ENCODE results near the gene NOXA1.

Gene NOXA1

GRCh38 chr9:137456061-137456863, 33.1 kb downstream of the NOXA1 start:
- Mint-ChIP-seq H3K4me1 (ENCODE audit: low read depth) (peaks cover 26% of the 10 kb centered on the region), H3K27me3 (no peaks in the 10 kb centered on the region), H3K9me3 (ENCODE audit: low read depth) (no peaks in the 10 kb centered on the region), H3K4me3 (peak overlapping the region; percentile 56), H3K36me3 (no peaks in the 10 kb centered on the region), H3K27ac (no peak overlapping the region)

DNA sequence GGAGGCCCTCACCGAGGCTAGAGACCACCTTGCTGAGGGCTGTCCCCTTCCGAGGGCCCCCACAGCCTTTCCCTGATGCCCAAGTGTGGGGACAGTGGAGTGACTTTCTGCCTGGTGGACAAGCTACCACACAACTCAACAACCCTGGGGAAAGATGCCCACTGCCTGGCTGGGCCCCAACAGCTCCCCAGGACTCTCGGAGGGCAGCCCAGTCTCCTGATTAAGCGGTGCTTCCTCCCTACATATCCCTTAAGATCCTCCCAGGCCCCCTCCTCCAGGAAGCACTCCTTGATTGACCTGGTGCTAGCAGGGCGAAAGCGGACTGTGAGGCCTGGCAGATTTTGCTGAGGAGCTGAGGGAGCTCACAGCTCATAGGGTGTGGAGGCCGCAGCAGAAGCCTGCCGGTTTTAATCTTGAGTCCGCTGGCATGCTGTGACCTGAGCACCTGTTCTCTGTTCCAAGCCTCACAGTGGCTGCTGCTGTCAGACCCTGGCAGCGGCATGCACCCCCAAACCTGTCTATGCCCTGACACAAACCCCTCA, 33.7 kb downstream of the NOXA1 start:
- H3K4me1 Mint-ChIP-seq (ENCODE audit: low read depth) = peaks cover 26% of the 10 kb centered on the region

DNA sequence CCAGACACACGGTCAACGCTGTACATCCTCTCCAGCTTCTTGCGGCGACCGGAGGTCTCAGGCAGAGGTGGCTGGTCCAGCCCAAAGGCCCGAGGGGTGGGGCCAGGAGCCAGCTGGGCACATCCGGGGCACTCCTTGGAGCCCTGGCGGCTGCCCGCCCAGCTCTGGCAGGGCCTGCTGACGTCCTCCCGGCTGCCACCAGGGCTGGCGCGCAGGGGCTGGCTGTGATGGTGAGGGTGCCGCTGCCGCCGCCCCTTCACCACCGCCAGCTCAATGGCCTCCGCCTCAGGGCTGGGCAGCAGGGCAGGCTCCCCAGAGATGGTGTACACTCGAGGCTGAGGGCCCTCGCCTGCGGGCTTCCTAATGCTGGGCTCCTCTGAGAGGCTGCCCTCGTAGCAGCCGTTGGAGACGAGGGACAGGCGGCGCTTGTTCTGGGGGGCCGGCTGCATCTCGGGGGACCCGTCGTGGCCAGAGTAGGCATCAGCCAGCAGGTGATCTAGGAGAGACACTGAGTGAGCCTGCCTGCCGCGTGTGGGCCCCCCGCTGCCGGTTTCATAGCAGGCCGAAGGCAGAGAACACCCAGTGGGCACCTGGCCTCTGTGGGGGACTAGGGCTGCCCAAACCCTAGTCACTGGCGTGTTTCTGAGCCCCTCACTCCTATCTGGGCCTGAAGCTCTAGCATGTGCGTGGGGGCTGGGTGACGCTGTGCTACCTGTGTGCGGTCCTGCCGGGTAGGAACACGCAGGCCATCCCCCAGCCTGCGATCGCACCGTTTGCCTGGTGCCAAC, 34.4 kb downstream of the NOXA1 start:
- Mint-ChIP-seq H3K27ac (no peak overlapping the region), H3K4me1 (ENCODE audit: low read depth) (peaks cover 25% of the 10 kb centered on the region), H3K4me3 (peak overlapping the region; percentile 32), H3K9me3 (ENCODE audit: low read depth) (no peaks in the 10 kb centered on the region), H3K36me3 (no peaks in the 10 kb centered on the region), H3K27me3 (no peaks in the 10 kb centered on the region)

More for the DNA sequence above, 33.7 kb downstream of the NOXA1 start:
- H3K9me3 Mint-ChIP-seq (ENCODE audit: low read depth) = no peaks in the 10 kb centered on the region
- peak overlapping the region; percentile 20 for H3K4me3 Mint-ChIP-seq
- H3K27ac Mint-ChIP-seq = no peak overlapping the region
- H3K36me3 Mint-ChIP-seq = no peaks in the 10 kb centered on the region
- no peaks in the 10 kb centered on the region for H3K27me3 Mint-ChIP-seq

DNA sequence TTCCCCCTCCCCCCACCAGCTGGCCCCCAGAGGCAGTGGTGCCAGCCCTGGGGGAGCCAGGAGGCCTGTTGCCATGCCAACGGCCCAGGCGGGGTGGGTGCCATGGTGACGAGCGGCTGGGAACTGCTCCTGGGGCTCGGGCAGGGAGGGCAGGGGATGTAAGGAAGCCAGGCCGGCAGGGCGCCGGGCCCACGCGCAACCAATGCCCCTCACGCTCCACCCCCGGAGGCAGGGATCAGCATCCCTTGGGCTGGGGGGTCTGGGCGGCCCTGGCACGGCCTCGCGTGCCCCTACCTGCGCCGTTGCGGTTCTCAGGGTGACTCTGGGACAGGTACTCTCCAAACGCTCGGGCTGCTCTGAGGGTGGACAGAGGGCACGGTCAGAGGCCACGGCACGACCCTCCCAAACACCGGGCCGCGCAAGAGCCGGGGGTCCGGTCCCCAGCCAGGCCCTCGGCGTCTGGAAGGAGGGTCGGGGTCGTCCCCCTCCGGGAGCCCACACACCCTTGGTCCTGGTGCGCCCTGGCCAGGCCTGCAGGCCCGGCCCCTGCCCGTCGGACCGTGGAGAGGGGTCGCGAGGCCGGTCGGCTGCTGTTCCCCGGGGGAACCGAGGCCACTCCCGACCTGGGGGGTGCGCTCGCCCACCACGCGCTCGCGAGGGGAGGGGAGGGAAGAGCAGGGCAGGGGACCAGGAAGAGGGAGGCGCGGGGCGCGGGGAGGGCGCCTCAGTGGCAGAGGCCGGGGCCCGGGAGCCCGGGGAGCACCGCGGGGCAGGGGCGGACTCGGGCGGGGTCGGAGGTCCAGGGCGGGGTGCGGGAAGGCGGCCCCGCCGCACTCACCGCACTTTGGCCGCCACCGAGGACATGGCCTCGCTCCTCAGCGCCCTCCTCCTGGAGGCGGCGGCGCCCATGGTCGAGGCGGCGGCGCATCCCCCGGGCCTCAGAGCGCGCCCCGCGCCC, 35.3 kb downstream of the NOXA1 start:
- H3K27ac Mint-ChIP-seq = no peak overlapping the region
- H3K4me1 Mint-ChIP-seq (ENCODE audit: low read depth) = peaks cover 30% of the 10 kb centered on the region
- no peaks in the 10 kb centered on the region for H3K27me3 Mint-ChIP-seq
- no peaks in the 10 kb centered on the region for H3K9me3 Mint-ChIP-seq (ENCODE audit: low read depth)
- H3K36me3 Mint-ChIP-seq = no peaks in the 10 kb centered on the region
- no peak overlapping the region for H3K4me3 Mint-ChIP-seq

- Mint-ChIP-seq H3K27ac (peak within 1 kb of the TSS; percentile 64), H3K36me3 (no peaks in the 10 kb centered on the region), H3K4me3 (peak within 1 kb of the TSS; percentile 52), H3K9me3 (ENCODE audit: low read depth) (no peaks in the 10 kb centered on the region), H3K27me3 (no peaks in the 10 kb centered on the region), H3K4me1 (ENCODE audit: low read depth) (peaks cover 30% of the 10 kb centered on the region)
Measured at GRCh38 chr9:137459152-137459600, 36.0 kb downstream of the NOXA1 start, which contains the start of gene NSMF. TSS of gene NSMF (minus strand) at chr9:137459334. CDS start at chr9:137459102, 232 bp downstream.

DNA sequence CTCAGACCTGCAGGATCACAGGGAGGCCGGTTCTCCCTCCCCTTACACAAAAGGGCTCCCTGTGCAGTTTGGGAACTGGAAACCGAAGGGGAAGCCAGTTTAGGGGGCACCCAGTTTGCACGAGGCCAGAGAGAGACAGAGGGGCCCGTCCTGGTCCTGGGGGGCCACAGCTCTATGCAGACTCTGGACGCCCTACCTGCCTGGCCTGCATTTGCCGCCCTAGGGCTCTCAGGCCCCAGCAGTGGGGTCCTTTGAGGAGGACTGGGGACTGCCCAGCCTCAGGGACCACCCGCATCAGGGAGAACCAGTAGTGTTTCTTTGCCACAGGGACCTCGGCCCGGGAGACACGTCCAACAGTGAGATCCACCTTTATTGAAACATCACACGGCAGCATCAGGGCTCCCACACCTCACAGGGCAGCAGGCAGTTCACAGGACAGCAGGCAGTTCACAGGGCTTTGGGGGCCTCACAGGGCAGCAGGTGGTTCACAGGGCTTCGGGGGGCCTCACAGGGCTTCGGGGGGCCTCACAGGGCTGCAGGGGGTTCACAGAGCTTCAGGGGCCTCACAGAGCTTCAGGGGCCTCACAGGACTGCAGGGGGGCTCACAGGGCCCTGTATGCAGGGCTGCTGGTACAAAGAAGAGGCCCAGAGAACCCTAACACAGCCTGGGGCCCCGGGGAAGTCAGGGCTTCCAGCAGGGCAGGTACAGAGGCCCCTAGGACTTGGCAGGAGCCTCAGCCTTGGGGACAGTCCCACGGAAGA, 36.6 kb downstream of the NOXA1 start:
- Mint-ChIP-seq H3K9me3 (ENCODE audit: low read depth) (no peaks in the 10 kb centered on the region), H3K4me3 (peak overlapping the region; percentile 52), H3K27me3 (no peaks in the 10 kb centered on the region), H3K27ac (peak overlapping the region; percentile 64), H3K36me3 (no peaks in the 10 kb centered on the region), H3K4me1 (ENCODE audit: low read depth) (peaks cover 27% of the 10 kb centered on the region)

DNA sequence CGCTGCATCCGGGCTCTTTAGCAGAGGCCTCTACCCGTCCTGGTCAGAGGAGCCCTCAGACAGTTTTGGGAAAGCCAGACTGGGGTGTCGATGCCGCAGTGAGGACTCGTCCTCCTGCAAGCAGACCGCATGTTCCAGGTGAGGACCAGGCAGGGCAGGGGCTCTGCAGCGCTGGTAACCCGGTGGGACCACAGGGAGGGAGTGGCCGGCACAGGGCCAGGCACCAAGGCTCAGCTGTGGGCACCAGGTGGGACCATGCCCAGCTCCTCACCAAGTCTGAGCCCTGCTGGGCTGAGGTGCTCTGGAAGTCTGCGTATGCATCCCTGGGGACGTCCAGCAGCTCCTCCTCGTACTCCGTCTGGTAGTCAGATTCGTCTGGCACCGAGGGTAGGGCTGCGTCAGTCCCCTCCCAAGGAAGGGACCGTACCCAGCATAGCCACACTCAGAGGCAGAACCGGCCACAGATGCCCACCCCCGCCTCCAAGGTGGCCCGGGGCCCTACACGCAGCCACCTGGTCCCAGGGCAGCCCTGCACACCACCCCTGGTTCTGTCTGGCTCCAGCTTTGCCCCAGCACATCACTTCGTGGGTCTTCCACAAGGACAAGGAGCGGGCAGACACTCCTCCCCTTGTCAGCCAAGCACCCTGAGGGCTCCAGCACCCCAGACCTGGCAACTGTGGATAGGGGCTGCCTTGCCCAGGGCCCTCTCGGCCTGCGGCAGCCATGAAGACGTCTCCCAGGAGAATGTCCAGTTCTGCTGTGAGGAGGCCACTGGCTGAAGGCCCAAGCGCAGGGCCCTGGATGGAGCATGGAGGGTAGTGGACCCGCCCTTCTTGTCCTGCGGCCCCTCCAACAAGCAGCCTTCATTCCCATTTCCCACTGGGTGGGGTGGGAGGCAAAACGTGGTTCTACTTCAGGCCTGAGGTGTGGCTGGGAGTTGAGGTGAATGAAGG, 37.4 kb downstream of the NOXA1 start:
- no peaks in the 10 kb centered on the region for H3K36me3 Mint-ChIP-seq
- no peaks in the 10 kb centered on the region for H3K27me3 Mint-ChIP-seq
- H3K4me1 Mint-ChIP-seq (ENCODE audit: low read depth) = peaks cover 26% of the 10 kb centered on the region
- H3K9me3 Mint-ChIP-seq (ENCODE audit: low read depth) = no peaks in the 10 kb centered on the region
- peak overlapping the region; percentile 28 for H3K27ac Mint-ChIP-seq
- H3K4me3 Mint-ChIP-seq = peak overlapping the region; percentile 52

- H3K27me3 Mint-ChIP-seq = no peaks in the 10 kb centered on the region
- H3K27ac Mint-ChIP-seq = peak overlapping the region; percentile 28
- peak overlapping the region; percentile 52 for H3K4me3 Mint-ChIP-seq
- H3K36me3 Mint-ChIP-seq = no peaks in the 10 kb centered on the region
- H3K9me3 Mint-ChIP-seq (ENCODE audit: low read depth) = no peaks in the 10 kb centered on the region
- peaks cover 23% of the 10 kb centered on the region for H3K4me1 Mint-ChIP-seq (ENCODE audit: low read depth)
Measured at GRCh38 chr9:137461316-137461662, 38.1 kb downstream of the NOXA1 start.

- no peaks in the 10 kb centered on the region for H3K9me3 Mint-ChIP-seq (ENCODE audit: low read depth)
- H3K27ac Mint-ChIP-seq = peak overlapping the region; percentile 81
- H3K36me3 Mint-ChIP-seq = no peaks in the 10 kb centered on the region
- H3K4me1 Mint-ChIP-seq (ENCODE audit: low read depth) = peaks cover 20% of the 10 kb centered on the region
- H3K4me3 Mint-ChIP-seq = peak overlapping the region; percentile 76
- H3K27me3 Mint-ChIP-seq = no peaks in the 10 kb centered on the region
Measured at GRCh38 chr9:137461663-137462395, 38.6 kb downstream of the NOXA1 start.

DNA sequence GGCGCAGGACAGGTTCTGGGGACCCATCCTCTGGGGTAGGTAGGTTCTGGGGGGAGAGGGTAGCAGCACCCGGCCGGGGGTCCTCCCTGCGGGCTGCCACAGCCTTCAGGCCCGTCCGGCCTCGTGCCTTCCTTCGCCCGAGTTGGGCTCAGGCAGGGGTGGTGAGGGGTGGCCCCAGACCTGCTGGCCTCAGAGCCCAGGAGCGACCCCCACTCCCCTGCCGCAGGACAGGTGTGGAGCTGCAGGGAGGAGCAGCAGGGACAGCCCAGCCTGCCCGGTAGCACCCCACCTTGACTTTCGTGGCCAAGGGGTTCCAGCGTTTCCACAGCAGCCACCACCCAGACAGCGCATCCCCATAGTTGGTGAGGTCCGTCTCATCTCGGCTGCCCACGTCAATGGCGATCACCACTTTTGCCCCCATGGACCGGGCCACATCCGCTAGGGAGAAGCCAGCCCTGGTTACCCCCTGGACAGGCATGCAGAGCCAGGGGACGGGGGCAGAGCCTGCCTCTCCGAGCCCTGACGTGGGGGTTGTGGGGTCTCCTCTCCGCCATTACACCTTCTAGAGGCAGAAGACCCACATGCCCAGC, 39.3 kb downstream of the NOXA1 start:
- Mint-ChIP-seq H3K36me3 (no peaks in the 10 kb centered on the region), H3K4me3 (peak overlapping the region; percentile 76), H3K4me1 (ENCODE audit: low read depth) (peaks cover 18% of the 10 kb centered on the region), H3K27ac (peak overlapping the region; percentile 34), H3K9me3 (ENCODE audit: low read depth) (no peaks in the 10 kb centered on the region), H3K27me3 (no peaks in the 10 kb centered on the region)

DNA sequence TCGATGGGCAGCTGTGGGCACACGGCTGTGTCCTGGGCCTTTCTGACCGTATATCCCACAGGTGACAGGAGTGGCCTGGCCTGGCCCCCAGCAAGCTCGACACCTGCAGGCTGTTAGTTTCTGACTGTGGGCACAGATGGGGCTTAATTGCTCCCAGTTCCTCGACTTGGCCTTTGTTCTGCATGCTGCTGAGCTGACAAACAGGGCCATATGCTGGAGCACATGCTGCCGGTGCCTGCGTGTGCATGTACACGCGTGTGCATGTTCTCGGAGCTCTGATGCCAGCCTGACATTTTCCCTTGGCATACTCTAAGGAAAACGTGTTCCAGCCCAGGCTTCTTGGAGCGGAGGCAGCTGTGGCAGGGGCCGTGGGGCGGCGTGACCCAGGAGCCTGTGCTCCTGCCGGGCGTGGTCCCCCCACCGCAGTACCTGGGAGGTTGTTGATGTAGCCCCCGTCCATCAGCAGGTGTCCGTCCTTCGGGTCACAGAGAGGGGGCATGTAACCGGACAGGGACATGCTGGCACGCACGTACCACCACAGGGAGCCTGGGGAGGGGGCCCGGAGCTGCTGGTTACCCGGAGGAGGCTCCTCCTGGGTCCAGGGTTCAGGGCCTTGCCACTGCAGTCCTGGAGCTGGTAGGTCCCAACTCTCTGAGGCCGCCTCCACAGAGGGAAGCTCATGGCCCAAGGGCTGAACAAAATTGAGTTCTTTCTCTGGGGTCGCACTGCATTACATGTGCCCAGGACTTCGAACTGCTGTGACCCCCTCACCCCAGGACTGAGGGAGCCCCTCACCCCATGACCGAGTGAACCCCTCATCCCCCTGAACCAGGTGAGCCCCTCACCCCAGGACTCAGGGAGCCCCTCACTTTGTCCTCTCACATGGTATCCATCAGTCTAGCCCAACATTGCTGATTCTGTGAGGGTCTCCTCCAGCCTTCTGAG, 40.1 kb downstream of the NOXA1 start:
- Mint-ChIP-seq H3K27me3 (no peaks in the 10 kb centered on the region), H3K4me1 (ENCODE audit: low read depth) (peaks cover 18% of the 10 kb centered on the region), H3K27ac (peak overlapping the region; percentile 34), H3K9me3 (ENCODE audit: low read depth) (no peaks in the 10 kb centered on the region), H3K36me3 (no peaks in the 10 kb centered on the region), H3K4me3 (peak overlapping the region; percentile 68)

Measured in activated naive CD8-positive, alpha-beta T cell (primary cell).